GM12873 (cell line): Measurements from ENCODE around the gene PODXL2.

ENCODE experiments used
- TF ChIP-seq, protein P1 (sequence below): IDR thresholded peaks from 2 replicates; pipeline ENCODE4 v1.5.1; 2012; ENCODE audit warnings: low read depth, mild to moderate bottlenecking, moderate library complexity, low read length, control low read depth; ENCODE audit not compliant: insufficient read depth; ENCODE audit errors: missing control alignments

Gene PODXL2

DNA sequence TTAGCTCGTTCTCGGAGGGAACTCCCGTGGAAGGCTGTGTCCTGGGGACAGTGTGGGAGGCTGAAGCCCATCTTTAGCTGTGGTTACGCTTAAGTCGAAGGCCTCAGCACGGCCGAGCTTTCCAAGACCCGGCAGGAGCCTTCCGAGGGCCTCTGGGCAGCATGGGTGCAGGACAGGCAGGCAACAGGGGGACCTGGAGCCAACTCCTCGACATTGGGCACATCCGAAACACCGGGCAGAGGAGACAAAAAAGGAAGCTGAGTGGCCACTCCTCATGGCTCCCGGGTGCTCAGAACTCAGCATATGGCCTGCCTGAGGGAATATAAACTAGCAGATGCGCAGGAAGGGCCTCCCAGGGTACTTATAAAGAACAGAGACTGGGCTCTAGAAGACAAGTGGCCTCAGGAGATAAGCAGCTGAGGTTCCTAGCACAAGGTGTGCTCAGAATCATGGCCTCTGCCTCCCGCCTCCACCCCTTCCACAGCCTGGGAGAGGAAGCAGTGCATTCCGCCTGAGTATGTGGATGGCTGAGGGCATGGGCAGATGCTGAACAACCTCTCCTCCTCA lies 77.9 kb downstream of the PODXL2 start:
- TF ChIP-seq, protein P1, sequence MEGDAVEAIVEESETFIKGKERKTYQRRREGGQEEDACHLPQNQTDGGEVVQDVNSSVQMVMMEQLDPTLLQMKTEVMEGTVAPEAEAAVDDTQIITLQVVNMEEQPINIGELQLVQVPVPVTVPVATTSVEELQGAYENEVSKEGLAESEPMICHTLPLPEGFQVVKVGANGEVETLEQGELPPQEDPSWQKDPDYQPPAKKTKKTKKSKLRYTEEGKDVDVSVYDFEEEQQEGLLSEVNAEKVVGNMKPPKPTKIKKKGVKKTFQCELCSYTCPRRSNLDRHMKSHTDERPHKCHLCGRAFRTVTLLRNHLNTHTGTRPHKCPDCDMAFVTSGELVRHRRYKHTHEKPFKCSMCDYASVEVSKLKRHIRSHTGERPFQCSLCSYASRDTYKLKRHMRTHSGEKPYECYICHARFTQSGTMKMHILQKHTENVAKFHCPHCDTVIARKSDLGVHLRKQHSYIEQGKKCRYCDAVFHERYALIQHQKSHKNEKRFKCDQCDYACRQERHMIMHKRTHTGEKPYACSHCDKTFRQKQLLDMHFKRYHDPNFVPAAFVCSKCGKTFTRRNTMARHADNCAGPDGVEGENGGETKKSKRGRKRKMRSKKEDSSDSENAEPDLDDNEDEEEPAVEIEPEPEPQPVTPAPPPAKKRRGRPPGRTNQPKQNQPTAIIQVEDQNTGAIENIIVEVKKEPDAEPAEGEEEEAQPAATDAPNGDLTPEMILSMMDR: no peak

DNA sequence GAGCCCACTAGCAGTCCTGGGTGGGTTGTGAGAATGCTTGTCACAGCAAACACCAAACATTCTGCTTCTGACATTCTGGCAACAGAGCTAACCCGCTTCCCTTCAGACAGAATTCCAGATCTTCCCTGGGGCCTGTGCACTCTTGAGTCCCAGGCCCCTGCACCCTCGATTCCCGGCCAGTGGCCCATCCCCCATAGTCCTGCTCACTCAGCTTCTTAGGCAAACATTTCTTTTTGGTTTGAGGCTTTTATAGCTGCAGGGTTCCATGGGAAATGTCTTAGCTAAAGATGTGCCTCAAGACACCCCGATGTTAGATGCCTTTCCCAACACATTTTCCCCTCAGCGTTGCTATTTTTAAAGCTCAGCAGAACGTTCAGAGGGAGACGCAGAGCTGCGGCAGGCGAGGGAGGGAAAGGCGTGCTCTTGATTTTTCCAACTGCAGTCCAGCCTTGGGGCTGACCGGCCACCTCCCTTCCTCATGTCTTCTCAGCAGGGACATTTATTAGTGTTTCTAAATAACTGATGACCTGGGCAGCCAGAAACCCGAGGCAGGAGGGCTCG lies 78.9 kb downstream of the PODXL2 start:
- TF ChIP-seq, protein P1: no peak

DNA sequence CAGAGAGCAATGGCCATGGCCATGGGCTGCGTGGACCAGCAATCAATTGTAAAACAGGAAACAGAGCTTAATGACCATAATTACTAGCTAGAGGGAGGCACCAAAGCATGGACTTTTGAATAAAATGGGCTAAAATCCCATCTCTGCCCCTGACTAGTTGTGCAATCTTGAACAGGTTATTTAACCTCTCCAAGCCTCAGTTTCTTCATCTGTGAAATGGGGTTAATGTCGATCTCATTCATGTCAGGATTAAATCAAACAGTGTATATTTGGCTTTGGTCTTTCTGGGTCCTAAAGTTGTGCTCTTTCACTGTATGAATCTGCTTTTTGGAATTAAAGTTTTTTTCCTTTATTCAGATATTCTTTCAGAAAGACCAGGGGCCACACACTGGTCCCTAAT lies 79.9 kb downstream of the PODXL2 start:
- TF ChIP-seq, protein P1: no peak

DNA sequence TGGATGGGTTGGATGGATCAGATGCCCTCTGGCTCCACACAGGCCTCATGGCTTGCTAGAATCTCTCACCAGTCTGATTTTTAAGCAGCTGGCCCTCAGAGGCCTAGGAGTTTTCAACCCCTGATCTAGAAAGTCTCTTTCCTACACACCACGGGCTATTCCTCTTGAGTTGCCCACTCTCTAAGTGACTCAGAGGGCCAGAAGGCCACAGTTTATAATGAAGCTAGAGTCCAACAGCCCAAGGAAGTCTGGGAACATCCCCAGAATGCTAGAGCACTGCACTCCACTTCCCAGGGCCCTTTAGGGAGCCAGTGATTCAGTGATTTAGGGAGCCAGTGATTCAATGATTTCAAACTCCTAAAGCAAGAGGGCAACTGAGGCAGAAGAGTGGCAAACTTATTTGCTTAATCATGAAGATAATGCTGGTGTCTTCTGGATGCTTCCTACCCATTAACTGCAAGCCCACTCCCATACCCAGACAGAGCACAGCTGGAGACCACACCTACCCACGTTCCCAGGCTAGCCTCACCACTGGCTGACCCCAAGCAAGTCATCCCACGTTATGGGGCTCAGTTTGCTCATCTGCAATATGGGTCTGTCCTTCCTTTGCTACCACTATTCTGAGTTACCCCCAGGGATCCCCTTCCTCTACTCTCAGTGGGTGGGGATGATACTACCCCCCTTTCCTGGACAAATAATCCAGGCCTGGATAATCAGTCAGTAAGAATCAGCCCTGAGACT lies 80.5 kb downstream of the PODXL2 start:
- TF ChIP-seq, protein P1: no peak

DNA sequence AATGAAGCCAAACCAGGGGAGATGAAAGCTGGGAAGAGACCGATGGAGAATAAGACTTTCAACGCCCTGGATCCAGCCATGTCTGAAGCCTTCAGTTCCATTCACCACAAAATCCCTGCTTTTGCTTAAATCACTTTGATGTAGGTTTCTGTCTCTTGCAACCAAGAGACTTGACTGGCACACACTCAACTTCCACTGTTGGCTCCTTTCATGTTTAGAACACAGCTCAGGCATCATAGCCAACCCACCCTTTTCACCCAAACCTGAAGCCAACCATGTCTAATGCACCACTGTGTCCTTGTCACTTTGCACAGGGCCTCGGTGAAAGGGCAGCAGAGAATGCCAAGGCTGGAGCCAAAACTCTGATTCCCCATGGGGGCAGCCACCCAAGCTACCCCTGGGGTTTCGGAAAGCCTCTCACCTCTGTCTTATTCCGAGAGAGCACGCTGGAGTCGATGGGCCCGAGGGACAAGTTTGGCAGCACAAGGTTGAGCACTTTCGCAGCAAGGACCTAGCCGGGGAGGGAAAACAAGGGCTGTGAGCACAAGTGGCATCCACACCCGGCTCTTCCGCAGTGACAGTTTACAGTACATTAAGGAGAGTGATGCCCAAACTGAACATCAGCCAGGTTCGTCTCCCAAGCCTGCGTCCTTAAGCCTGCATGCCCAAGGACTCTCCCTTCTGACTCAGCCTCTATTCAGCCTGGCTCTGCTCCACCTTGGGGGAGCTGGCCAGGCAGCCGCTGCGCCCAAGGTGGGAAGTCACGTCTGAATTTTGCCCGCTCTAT lies 81.4 kb downstream of the PODXL2 start:
- TF ChIP-seq, protein P1: no peak

DNA sequence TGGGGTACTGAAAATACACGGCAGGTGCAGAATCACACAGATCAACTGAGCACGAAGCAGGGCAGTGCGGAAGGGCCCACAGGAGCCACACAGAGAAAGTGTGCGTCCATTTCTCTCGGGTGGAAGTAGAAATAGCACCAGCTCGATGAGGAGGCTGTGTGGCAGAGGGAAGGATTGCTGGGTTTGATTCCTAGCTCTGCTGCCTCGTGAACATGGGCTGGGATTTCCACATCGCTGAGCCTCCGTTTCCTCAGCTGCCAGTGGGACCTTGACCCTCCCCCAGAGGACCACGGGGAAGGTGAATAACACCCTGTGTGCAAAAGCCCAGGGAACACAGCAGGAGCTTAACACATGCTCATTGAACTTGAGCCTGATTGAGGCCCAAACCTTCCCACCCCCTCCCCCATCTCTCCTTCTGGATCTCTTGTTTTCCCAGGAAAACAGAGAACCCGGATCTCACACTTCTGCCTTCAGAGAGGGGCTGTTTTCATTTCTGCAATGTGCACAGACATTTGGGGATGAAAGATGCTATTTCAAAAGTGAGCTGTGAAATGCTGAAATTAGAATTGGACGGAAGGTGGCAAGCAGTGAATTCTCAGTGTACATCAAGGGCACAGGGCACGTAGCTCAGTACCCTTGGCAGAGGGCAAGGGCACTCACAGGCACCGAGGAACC lies 82.2 kb downstream of the PODXL2 start:
- TF ChIP-seq, protein P1: no peak

DNA sequence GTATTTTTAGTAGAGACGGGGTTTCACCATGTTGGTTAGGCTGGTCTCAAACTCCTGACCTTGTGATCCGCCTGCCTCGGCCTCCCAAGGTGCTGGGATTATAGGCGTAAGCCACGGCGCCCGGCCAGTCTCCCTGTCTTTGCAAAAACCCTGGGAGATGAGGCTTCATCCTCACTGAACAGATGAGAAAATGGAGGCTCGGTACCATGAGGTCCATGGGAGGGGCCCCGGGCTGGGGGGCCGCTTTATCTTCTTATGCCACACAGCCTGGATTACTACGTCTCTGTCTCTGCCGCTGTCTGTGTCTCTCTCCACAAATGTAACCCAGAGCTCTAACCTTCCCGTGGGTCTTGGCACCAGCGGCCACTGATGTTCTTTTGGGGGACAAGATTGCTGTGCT lies 82.9 kb downstream of the PODXL2 start:
- TF ChIP-seq, protein P1: no peak
